ENCODE measurements around the gene TAF4B.

TAF4B gene

GRCh38 chr18:26309281-26309680 is 83.0 kb downstream of the TAF4B start:
- DNase-seq (ENCODE audit: insufficient read length, low spot score) (no peak), FAIRE-seq (no peak)
- no peak for TF ChIP-seq POLR2A (IDR thresholded peaks at IDR 0.05; ENCODE audit: low read depth, low read length)

- TF ChIP-seq POLR2A (IDR thresholded peaks at IDR 0.05; ENCODE audit: low read depth, low read length): no peak
- no peak for DNase-seq (ENCODE audit: insufficient read length, low spot score)
- no peak for FAIRE-seq
These were observed 86.0 kb downstream of the TAF4B start for GRCh38 chr18:26312199-26312598.

GRCh38 chr18:26317398-26317797 is 91.2 kb downstream of the TAF4B start:
- TF ChIP-seq POLR2A (IDR thresholded peaks at IDR 0.05; ENCODE audit: low read depth, low read length): no peak
- DNase-seq (ENCODE audit: insufficient read length, low spot score) (no peak), FAIRE-seq (no peak)

GRCh38 chr18:26320686-26321085 is 94.4 kb downstream of the TAF4B start:
- FAIRE-seq (no peak), DNase-seq (ENCODE audit: insufficient read length, low spot score) (no peak)
- no peak for TF ChIP-seq POLR2A (IDR thresholded peaks at IDR 0.05; ENCODE audit: low read depth, low read length)

- DNase-seq (ENCODE audit: insufficient read length, low spot score) (no peak), FAIRE-seq (no peak)
- no peak for TF ChIP-seq POLR2A (IDR thresholded peaks at IDR 0.05; ENCODE audit: low read depth, low read length)
These were observed 96.8 kb downstream of the TAF4B start for GRCh38 chr18:26322890-26323653.

- no peak for FAIRE-seq
- DNase-seq (ENCODE audit: insufficient read length, low spot score): no peak
- TF ChIP-seq POLR2A (IDR thresholded peaks at IDR 0.05; ENCODE audit: low read depth, low read length): no peak
These were observed 99.5 kb downstream of the TAF4B start for GRCh38 chr18:26325771-26326170.

- DNase-seq (ENCODE audit: insufficient read length, low spot score) (no peak), FAIRE-seq (no peak)
- no peak for TF ChIP-seq POLR2A (IDR thresholded peaks at IDR 0.05; ENCODE audit: low read depth, low read length)
These were observed 100.8 kb downstream of the TAF4B start for GRCh38 chr18:26327062-26327461.

GRCh38 chr18:26332991-26333390 is 106.7 kb downstream of the TAF4B start:
- DNase-seq (ENCODE audit: insufficient read length, low spot score) (no peak), FAIRE-seq (no peak)
- no peak for TF ChIP-seq POLR2A (IDR thresholded peaks at IDR 0.05; ENCODE audit: low read depth, low read length)

GRCh38 chr18:26335156-26335555 is 108.9 kb downstream of the TAF4B start:
- no peak for TF ChIP-seq POLR2A (IDR thresholded peaks at IDR 0.05; ENCODE audit: low read depth, low read length)
- no peak for FAIRE-seq
- DNase-seq (ENCODE audit: insufficient read length, low spot score): no peak

GRCh38 chr18:26335571-26336487 is 109.6 kb downstream of the TAF4B start:
- DNase-seq (ENCODE audit: insufficient read length, low spot score) (no peak), FAIRE-seq (no peak)

GRCh38 chr18:26336572-26336971 is 110.3 kb downstream of the TAF4B start:
- DNase-seq (ENCODE audit: insufficient read length, low spot score) (no peak), FAIRE-seq (no peak)
- TF ChIP-seq POLR2A (IDR thresholded peaks at IDR 0.05; ENCODE audit: low read depth, low read length): no peak

More at GRCh38 chr18:26335571-26336487, 109.6 kb downstream of the TAF4B start:
- TF ChIP-seq POLR2A (IDR thresholded peaks at IDR 0.05; ENCODE audit: low read depth, low read length): no peak

GRCh38 chr18:26342646-26343045 is 116.4 kb downstream of the TAF4B start:
- no peak for TF ChIP-seq POLR2A (IDR thresholded peaks at IDR 0.05; ENCODE audit: low read depth, low read length)
- FAIRE-seq: no peak

GRCh38 chr18:26350961-26351360 is 124.7 kb downstream of the TAF4B start:
- DNase-seq (ENCODE audit: insufficient read length, low spot score) (no peak), FAIRE-seq (no peak)
- TF ChIP-seq POLR2A (IDR thresholded peaks at IDR 0.05; ENCODE audit: low read depth, low read length): no peak

More at GRCh38 chr18:26342646-26343045, 116.4 kb downstream of the TAF4B start:
- DNase-seq (ENCODE audit: insufficient read length, low spot score): no peak

GRCh38 chr18:26356045-26356785 is 130.0 kb downstream of the TAF4B start:
- DNase-seq (ENCODE audit: insufficient read length, low spot score): no peak
- TF ChIP-seq POLR2A (IDR thresholded peaks at IDR 0.05; ENCODE audit: low read depth, low read length): no peak
- no peak for FAIRE-seq
